Stimulated activated CD4-positive, alpha-beta T cell treated with anti-CD3 and anti-CD28 coated beads, Interleukin-1b, Interleukin-23, amount 100 ng/mL, for 24 hours (primary cell): Measurements from ENCODE around the gene SPATA25.

Experiments used
- DNase-seq, 4 experiments: peaks; one replicate each; pipeline ENCODE4 v3.0.0-alpha.2; 2020; ENCODE audit warnings: low read depth in 4 of 4, low spot score in 1 of 4

SPATA25 gene

DNA sequence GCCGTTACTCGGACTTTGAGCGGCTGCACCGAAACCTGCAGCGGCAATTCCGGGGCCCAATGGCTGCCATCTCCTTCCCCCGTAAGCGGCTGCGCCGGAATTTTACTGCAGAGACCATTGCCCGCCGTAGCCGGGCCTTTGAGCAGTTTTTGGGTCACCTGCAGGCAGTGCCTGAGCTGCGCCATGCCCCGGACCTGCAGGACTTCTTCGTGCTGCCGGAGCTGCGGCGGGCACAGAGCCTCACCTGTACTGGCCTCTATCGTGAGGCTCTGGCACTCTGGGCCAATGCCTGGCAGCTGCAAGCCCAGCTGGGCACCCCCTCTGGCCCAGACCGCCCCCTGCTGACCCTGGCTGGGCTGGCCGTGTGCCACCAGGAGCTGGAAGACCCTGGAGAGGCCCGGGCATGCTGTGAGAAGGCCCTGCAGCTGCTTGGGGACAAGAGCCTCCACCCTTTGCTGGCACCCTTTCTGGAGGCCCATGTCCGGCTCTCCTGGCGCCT is 46.7 kb downstream of the SPATA25 start:
- no peak for DNase-seq

DNA sequence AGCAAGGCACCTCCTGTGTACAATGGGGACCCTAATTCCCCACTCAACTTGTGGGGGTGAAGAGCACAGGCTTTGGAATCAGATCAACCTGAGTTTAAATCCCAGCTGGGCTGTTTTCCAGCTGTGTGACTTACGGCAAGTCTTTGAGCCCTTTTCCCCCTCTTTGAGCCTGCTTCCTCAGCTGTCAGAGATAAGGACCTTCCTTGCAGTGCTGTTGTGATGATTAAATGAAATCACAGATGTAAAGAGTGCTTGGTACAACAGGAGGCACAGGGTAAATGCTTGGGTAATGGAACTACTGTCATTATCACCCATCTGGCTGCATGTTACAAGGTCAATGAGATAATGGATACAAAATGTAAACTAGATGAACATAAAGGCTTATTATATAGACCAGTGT is 50.6 kb downstream of the SPATA25 start:
- DNase-seq = no peak
